Measurements from ENCODE around the gene CABS1. TPM values are rescaled to one million over a fixed set of nuclear protein-coding genes. Genes with fewer than 3 reads are reported as not detected.

CABS1 gene
- polyA plus RNA-seq = not detected

GRCh38 chr4:70334681-70335080, at the start of gene CABS1:
CABS1 (plus strand) TSS chr4:70334981; CDS start chr4:70335040, 59 bp downstream.
- no peak within 1 kb of the TSS for H3K27ac ChIP-seq (ENCODE audit: low read depth, low read length)
- 87 to 94% (median 89%) methylated on average over 3 of the region's 3 CpGs for WGBS, 3 donors

GRCh38 chr4:70288651-70289050, 46.1 kb upstream of the CABS1 start:
- no peak overlapping the region for H3K27ac ChIP-seq (ENCODE audit: low read depth, low read length)
- 39 to 73% (median 54%) methylated on average over 1 of the region's 1 CpG for WGBS, 3 donors

- 55 to 70% (median 58%) methylated on average over 2 of the region's 2 CpGs for WGBS, 3 donors
- H3K27ac ChIP-seq (ENCODE audit: low read depth, low read length) = no peak overlapping the region
Observed at GRCh38 chr4:70291341-70291740, 43.4 kb upstream of the CABS1 start.

GRCh38 chr4:70297576-70297975, 37.2 kb upstream of the CABS1 start:
- no peak overlapping the region for H3K27ac ChIP-seq (ENCODE audit: low read depth, low read length)

GRCh38 chr4:70298051-70298450, 36.7 kb upstream of the CABS1 start:
- whole genome bisulfite sequencing, 3 donors = 52 to 58% (median 54%) methylated on average over 1 of the region's 1 CpG
- no peak overlapping the region for H3K27ac ChIP-seq (ENCODE audit: low read depth, low read length)

- H3K27ac ChIP-seq (ENCODE audit: low read depth, low read length) = no peak overlapping the region
- 77 to 87% (median 83%) methylated on average over 2 of the region's 2 CpGs for WGBS, 3 donors
Observed at GRCh38 chr4:70299643-70300042, 35.1 kb upstream of the CABS1 start.

- no peak overlapping the region for H3K27ac ChIP-seq (ENCODE audit: low read depth, low read length)
- 84 to 88% (median 88%) methylated on average over 4 of the region's 4 CpGs for WGBS, 3 donors
Observed at GRCh38 chr4:70300215-70300614, 34.6 kb upstream of the CABS1 start.

GRCh38 chr4:70303090-70303489, 31.7 kb upstream of the CABS1 start:
- WGBS, 3 donors = 29 to 74% (median 35%) methylated on average over 1 of the region's 1 CpG
- no peak overlapping the region for H3K27ac ChIP-seq (ENCODE audit: low read depth, low read length)

- no peak overlapping the region for H3K27ac ChIP-seq (ENCODE audit: low read depth, low read length)
- 63 to 76% (median 74%) methylated on average over 4 of the region's 4 CpGs for WGBS, 3 donors
Observed at GRCh38 chr4:70305601-70306000, 29.2 kb upstream of the CABS1 start.

GRCh38 chr4:70306076-70306475, 28.7 kb upstream of the CABS1 start:
- WGBS, 3 donors = 50 to 63% (median 60%) methylated on average over 2 of the region's 2 CpGs

GRCh38 chr4:70313736-70314135, 21.0 kb upstream of the CABS1 start:
- no peak overlapping the region for H3K27ac ChIP-seq (ENCODE audit: low read depth, low read length)

More at GRCh38 chr4:70306076-70306475, 28.7 kb upstream of the CABS1 start:
- no peak overlapping the region for H3K27ac ChIP-seq (ENCODE audit: low read depth, low read length)

GRCh38 chr4:70315928-70316327, 18.9 kb upstream of the CABS1 start:
- H3K27ac ChIP-seq (ENCODE audit: low read depth, low read length) = no peak overlapping the region
- WGBS, 3 donors = 17 to 46% (median 42%) methylated on average over 1 of the region's 1 CpG

GRCh38 chr4:70326052-70326451, 8.7 kb upstream of the CABS1 start:
- no peak overlapping the region for H3K27ac ChIP-seq (ENCODE audit: low read depth, low read length)
- 78 to 87% (median 81%) methylated on average over 2 of the region's 2 CpGs for WGBS, 3 donors

GRCh38 chr4:70336043-70336442, 1.3 kb downstream of the CABS1 start:
- WGBS, 3 donors = 79 to 87% (median 80%) methylated on average over 5 of the region's 5 CpGs
- no peak overlapping the region for H3K27ac ChIP-seq (ENCODE audit: low read depth, low read length)

- H3K27ac ChIP-seq (ENCODE audit: low read depth, low read length) = no peak overlapping the region
- 45 to 80% (median 56%) methylated on average over 1 of the region's 1 CpG for WGBS, 3 donors
Observed at GRCh38 chr4:70337886-70338420, 3.2 kb downstream of the CABS1 start.

- 48 to 67% (median 63%) methylated on average over 1 of the region's 1 CpG for WGBS, 3 donors
- no peak overlapping the region for H3K27ac ChIP-seq (ENCODE audit: low read depth, low read length)
Observed at GRCh38 chr4:70356185-70356584, 21.4 kb downstream of the CABS1 start.

GRCh38 chr4:70359115-70359661, 24.4 kb downstream of the CABS1 start:
- H3K27ac ChIP-seq (ENCODE audit: low read depth, low read length) = no peak overlapping the region
- WGBS, 3 donors = 54 to 55% (median 55%) methylated on average over 3 of the region's 3 CpGs

- WGBS, 3 donors = 43 to 66% (median 62%) methylated on average over 3 of the region's 3 CpGs
- no peak within 1 kb of the TSS for H3K27ac ChIP-seq (ENCODE audit: low read depth, low read length)
Observed at GRCh38 chr4:70360460-70360859, 25.7 kb downstream of the CABS1 start, which contains the start of gene SMR3A. SMR3A (plus strand) TSS chr4:70360760; CDS start chr4:70362116, 1,356 bp downstream.

- WGBS, 3 donors = 88 to 91% (median 90%) methylated on average over 5 of the region's 5 CpGs
- H3K27ac ChIP-seq (ENCODE audit: low read depth, low read length) = no peak overlapping the region
Observed at GRCh38 chr4:70364002-70364401, 29.2 kb downstream of the CABS1 start.

GRCh38 chr4:70365479-70365878, 30.7 kb downstream of the CABS1 start:
- WGBS, 3 donors = 34 to 46% (median 43%) methylated on average over 2 of the region's 2 CpGs

More at GRCh38 chr4:70365479-70365878, 30.7 kb downstream of the CABS1 start:
- H3K27ac ChIP-seq (ENCODE audit: low read depth, low read length) = no peak overlapping the region
